ENCODE measurements around the gene PCSK6.

The PCSK6 gene

DNA sequence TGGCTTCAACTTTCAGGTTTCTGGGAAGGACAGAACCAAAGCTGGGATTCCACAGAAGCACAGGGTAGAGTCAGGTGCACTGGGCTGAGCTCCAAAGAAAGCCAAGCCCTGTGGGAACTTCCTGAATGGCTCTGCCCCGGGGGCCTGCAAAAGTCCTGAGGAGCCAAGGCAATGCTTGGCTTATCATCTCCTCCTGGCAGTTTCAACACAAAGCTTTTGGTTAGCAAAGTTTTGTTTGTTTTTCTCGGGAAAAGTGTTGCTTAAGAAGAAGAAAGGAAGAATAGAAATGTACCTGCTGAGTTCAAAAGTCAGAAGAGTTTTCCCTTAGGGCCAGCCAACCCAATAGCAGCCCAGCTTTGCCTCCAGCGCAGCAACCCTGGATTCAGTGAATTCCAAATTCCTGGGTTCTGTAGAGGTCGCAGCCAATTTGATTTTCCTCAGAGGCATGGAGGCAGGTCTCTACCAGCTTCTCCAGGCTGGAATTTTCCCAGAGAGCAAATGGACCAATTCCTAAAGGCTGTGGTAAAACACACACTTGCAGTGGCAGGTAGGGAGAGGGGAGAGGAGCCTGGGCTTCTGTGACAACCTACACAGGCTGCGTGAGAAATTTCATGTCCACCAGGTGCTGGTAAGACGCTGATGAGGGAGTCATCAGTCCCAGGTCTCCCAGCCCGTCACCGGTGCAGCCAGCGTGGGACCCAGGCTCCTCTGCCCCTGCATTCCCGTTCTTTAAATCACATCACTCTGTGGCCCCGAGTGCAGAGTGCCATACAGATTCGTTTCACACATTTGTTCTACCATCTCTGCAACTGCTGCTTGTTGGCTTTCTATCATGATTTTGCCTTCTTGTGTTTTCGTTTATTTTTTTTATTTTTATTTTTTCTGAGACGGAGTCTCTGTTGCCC, 140.2 kb downstream of the PCSK6 start:
- DNase-seq = no peak

DNA sequence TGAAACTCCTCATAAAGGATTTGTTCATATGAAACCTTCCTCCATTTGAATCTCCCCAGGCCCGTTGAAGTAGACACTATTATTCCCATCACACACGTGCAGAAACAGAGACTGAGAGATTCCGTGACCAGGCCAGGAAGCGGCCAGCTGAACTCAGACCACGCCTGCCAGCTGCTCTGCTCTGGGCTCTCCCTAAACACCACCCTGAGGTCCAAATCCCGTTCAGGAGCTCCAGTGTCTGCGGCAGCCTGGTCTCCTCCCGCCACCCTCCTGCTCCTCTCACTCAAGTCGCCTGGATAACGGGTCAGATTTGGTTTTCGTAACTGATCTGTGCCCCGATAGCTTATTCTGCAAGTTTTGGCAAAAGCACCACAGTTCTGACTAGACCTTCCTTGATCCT, 140.9 kb downstream of the PCSK6 start:
- DNase-seq = no peak

DNA sequence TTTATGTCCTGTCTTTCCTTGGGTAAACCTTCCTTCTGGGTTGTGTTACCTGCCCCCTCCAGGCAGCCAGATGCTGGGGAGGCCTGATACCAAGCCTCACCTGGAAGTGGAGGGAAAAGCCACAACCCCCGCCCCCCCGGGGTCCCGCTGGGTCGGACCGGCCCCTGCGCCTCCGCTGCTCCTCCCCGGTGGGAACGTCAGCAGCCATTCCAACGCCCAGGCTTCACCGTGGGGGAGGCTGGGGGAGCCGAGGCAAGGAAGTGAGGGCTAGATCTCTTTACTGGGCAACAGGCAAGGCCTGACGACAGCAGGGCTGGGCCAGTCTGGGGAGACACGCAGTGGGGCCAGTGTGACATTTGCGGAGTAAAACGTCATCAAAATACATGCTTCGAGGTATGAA, 141.5 kb downstream of the PCSK6 start:
- DNase-seq = no peak

DNA sequence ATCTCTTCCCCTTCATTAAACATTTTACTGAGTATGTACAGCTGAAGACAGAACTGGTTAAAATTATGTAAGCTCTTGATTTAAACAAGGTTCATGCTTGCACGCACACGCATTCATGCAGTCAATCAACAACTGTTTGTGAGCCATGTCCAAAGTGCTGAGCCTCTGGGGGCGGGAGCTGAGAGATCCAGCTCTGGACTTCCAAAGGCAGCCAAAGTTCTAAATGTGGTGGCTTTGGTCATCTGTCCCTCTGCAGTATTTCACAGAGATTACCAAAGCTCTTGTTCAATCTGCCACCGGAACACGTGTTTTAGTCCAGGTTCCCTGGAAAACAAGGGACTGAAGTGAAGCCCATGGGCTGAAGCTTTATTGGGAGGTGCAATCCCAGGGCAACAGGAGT, 142.1 kb downstream of the PCSK6 start:
- DNase-seq = no peak

DNA sequence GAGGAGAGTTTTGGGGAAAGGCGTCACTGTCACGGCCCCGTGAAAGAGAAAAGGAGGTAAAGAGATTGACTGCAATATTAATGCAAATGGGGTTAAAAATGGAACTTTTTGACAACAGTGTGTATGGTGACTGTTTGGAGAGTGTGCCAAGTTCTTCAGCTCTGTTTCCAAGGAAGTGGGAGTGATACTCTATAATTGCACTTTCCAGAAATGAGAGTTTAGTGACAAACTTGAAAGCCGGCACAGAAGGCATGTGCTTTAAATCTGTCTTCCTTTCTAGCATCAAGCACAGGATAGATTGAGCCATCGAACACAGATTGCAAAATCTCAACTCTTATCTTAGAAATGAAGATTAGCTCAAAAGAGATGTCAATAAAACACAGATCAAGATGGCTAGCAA, 142.6 kb downstream of the PCSK6 start:
- no peak for DNase-seq

DNA sequence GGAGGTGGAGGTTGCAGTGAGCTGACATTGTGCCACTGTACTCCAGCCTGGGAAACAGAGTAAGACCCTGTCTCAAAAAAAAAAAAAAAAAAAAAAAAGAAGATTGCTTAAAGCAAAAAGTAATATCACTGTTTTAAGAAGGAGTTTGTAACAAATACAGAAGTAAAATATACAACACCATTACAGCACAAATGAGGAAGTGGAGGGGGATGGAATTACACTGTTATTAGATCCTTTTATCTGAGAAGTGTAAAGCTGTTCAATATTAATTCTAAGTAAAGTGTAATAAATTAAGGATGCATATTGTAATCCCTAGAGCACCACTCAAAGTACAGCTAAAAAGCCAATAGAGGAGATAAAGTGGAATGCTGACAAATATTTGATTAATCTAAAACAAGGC, 147.5 kb downstream of the PCSK6 start:
- no peak for DNase-seq

DNA sequence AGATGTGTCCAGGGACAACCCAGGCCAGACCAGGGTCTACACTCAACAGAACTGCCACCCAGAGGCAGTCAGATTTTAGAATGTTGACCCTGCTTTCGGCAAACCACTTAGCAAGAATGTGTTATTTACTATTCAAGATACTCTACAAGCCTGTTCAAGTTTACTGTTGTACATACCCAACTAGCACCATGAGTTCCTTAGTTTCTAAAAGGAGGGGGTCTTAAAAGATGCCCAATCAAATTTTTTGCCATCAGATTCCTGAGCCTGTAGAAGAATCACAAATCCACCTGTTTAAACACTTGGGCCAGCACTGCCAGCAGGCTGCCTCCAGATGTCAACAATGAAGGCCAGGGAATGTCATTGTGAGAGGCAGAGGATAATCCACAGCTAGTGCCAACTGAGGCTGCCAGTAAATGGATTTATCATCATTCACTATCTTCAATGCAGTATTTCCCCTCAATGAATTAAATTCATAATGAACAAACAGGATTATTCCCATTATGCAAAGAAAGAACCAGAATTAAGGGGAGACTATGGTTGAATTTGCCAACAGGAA, 150.9 kb downstream of the PCSK6 start:
- no peak for DNase-seq

DNA sequence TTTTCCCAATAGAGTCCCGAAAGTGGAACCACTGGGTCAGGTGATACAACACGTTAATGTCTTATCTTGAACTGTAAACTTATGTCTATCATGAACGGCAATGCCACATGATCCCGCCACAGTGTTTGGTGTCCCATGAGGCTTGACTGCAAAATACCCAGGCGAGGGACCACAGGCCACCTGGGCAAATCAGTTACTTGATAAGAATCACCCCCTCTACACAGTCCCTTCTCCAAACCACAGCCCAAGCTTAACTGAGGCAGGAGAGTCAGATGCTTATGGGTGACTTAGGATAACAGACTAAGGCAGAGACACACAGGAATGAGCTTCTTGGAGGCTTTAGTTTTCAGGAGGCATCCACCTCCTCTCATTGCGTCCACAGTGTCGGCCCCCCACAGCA, 151.5 kb downstream of the PCSK6 start:
- DNase-seq = no peak

DNA sequence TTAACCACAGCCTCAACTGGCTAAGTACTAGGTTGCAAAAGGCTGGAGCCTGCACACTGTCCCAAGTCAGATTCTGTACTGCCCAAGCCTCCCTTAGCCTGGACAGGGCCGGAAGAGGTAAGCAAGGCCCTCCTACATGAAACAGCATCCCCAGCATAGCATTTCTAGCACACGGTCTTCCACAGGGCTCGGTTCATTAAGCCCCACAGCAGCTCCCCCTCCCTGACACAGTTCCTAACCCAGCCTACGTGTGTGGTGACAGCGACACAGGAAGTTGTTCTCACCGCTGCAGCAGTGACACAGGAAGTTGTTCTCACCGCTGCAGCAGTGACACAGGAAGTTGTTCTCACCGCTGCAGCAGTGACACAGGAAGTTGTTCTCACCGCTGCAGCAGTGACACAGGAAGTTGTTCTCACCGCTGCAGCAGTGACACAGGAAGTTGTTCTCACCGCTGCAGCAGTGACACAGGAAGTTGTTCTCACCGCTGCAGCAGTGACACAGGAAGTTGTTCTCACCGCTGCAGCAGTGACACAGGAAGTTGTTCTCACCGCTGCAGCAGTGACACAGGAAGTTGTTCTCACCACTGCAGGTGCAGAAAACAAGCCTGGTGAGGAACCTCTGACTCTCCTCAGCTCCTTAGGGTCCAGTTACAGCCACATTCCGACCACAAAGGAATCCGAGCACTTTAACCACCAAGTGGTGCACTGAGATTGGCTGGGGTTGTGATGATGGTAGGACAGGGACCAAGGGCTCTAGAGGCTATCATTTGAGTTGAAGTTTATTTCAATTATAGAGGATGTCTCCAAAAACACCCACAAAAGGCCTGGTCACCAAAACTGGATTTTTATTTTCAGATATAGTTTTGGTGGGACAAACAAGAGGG, 155.4 kb downstream of the PCSK6 start:
- DNase-seq = peak; percentile 70

DNA sequence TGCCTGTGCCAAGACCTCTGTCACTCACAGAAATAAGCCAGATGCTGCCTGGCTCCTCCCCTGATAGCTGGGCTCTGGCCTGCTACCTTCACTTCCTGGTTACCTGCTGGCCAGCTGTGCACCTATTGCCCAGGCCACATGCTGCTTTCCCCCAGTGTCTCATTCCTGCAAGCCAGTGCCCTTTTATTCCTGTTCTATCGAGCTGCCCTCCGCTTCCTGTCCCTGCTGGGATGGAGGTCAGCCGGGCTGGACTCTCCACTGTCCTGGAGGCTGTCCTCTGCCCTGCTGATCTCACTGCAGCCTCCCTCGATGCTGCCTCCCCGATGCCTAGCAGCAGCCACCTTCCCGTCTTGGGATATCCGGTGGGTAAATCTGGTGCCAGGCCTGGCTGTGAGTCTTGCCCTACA, 157.4 kb downstream of the PCSK6 start:
- peak; percentile 41 for DNase-seq

DNA sequence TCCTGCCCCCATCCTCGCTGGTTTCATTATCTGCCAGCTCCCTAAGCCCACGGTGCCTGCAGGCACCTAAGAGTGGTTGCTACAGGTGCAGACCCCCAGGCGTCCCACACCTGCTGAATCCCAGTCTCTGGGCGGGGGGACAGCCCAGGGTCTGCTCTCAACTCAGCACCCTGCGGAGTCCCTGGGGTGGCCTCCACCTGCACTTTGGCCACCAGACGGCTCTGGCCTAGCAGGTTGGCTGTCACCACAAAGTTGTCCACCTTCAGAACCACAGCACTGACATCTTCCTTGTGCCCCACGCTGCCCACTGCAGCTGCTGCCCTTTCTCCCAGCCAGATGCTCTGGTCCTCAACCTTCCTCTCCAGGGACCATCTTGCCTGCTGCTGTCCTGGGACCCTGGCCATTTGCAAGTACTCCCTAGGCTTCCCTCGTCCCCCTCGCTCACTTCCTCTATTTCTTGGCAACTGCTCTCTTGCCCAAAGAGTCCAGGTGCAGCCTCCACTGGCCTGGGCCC, 159.6 kb downstream of the PCSK6 start:
- DNase-seq = peak; percentile 34

DNA sequence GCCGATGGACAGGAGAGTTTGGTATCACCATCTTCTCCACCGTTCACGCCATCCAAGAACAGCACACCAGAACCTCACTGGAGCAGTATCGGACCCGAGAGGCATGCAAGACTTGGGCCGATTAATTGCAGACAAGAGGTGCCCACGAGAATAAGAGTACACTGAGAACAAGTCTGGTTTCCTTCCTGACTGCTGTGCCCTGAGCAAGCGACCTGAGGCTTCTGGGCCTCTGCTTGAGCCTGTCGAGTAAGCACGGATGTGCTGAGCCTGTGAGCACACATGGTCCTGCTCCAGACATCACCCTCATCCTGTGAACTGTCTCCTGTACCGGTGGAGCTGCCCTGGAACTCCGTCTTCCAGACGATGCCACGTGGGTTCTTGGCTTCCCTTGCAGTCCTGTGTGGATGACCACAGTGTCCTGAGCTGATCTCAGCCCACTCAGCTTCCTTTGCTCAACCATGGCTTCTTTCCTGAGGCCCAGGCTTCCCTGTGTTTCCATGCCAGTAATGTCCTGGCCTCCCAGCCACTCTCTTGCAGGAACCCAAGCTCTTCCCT, 160.1 kb downstream of the PCSK6 start:
- peak; percentile 37 for DNase-seq

DNA sequence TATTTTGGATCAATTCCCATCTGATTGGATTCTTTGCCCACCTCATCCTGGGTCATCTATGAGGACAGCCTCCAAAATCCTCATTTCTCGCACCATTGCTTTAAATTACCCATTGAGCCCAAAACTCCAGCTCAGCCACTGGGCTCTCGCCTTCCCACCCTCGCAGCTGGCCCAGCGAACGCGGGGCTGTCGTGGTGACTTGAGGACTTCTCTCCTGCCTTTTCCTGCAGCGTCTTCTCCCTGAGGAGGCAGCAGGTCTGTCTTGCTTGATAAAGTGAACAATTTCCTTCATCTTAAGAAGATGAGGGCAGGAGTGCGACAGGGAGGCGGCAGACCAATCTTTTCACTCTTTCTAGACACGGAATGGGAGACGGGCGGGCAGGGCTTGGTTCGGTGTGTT, 161.5 kb downstream of the PCSK6 start:
- no peak for DNase-seq

DNA sequence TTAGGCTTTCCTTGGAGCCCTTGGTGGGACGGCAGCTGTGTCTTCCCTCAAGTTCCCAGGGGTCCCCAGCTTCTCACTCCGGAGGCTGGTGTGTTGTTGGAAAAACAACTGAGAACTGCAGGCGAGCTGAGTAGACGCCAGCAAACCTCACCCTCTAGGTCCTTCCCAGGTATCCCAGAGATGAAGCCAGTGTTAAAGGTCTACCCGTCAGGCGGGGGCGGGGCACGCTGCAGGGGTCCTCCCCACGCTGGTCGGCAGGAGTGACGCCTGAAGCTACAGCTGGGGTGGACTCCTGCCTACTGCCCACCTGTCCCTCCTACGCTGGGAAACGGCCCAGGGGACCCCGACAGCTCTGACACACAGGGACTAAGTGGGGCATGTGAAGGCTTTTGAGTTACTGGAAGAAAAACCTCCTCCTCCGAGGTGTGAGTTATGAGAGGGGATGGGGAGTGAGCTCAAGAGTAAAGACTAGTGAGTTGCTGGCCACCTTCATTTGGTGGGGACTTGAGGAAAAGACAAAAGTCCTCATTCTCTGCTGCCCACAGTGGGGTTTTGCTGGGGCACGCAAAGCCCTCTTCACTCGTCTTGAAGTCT, 162.3 kb downstream of the PCSK6 start:
- DNase-seq = no peak

DNA sequence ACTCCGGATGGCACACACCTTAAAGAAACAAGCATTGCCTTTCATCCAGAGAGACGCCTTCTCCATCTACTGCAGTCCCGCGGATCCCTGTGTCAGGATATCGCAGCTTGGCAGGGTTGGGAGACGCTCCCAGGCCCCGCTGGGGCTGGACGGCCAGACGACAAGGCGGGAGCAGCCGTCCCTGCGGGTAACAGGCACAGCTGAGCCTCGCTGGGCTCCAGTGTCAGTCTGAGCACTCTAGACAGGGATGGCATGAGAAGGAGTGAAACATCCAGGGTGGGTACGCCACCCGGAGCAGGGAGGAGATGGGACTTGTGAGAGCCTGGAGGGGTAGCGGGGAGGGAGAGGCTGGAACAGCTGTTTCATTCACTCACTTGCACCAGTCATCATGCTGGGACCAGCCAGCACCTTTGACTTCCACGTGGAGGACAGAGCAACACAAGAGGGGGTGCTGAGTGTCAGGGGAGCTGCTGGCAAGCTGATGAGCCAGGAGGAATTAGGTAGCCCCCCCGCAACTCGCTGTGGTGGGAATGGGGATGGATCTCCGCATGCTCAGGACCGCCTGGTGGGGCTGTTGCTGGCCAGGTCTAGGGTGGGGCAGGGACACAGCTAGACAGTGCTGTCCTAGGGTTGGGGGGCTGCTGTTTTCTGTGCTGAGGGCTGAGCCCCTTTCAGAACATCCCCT, 162.9 kb downstream of the PCSK6 start:
- DNase-seq = no peak

DNA sequence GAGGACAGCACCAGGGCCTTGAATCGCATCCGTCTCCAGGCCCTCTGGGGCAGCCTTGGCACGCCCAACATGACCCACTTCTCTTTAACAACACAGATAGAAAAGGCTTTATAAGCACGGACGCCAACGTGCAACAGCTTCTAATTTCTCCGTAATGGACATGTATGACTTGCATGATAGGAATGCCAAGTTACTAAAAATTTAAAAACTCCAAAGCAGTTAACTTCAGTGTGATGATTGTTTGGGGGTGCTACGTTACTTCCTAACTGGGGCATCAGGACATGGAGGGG, 163.5 kb downstream of the PCSK6 start:
- no peak for DNase-seq

DNA sequence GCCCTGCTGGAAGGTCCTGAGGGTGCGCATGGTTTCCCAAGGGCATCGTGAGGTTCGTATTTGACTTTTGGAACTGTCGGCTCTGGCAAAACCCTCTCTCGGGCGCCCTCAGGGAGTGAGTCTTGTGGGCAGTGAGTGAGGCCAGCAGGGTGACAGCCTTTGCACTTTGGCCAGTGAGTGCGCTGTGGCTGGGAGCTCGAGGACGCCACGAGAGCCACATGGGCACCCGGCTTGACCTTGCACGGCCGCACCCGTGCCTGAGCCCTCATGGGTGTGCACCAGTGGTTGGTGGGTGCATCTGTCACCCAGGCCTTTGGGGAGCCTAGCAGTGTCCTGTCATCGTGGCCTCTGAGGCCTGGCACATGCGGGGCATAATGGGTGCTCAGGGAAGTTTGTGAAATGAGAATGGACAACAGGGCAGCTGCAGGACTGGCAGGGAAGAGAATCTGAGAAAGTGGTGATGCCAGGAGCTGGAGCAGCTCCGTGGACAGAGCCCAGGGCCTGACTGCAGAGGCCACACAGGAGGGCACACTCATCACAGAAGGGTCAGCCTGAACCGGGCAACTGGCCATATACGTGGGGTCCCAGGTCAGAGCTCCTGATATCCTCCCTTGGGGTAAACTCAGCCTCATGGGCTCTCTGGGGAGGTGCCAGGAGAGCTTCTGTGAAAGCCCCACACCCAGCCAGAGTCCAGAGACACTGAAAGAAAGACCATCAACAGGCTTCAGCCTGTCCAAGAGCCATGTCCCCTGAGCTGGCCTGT, 164.1 kb downstream of the PCSK6 start:
- no peak for DNase-seq

DNA sequence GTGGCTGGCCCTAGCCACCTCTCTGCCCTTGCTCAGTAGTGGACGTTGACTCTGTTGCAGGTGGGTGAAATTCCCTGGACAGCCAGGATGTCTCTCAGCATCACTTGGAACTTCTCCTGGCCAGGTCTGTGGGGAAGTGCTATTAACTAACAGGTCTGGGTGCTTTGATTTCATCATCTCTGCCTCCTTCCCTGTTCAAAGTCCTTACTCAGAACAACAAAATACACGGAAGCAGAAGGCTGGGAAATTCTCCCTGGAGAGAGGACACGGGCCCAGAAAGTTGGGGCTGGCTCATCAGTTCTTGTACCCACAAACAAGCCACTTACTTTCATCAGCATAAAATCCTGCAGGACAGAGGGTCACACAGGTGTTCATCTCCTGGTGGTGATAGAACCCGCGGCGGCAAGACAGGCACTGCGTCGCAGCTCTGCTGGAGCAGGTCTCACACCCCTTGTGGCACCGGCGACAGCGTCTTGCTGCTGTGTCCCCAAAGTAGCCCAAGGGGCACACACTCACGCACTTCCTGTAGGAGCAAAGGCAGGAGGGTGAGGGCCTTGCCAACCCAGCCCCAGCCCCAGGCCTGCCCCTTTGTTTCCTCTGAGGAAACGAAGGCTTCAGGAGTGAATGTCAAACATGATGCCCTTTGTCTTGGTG, 164.9 kb downstream of the PCSK6 start:
- DNase-seq = no peak

DNA sequence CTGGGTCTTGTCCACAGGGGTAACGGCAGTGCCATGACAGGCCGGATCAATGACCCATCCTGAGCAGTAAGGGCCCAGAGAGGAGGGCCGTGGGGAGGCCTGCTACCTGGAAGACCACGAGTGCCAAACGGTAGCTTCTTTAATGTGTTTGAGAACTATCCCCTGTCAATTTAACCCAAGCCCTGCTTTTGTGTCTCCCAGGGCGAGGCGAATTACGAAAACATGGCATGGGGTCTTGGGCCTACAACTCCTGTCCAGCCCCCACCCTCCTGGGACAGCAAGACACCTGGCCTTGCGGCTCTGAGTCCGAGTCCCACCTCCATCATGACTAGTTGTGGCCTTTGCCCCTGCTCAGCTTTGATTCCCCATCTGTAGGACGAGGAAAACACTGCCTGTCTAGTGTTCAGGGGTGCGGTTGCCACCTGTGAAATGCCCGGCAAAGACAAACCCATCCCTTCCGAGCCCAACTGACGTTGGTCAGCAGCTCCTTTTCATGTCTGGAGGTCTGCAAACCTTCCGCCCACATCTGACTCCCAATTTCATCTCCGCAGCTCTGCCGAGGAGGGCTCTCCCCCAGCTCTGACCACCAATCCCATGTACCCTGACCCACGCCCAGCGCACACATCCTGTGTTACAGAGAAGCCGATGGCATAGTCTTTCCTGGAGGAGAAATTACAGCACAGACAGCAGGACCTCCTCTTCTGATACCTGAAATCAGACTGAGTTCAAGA, 165.5 kb downstream of the PCSK6 start:
- no peak for DNase-seq

DNA sequence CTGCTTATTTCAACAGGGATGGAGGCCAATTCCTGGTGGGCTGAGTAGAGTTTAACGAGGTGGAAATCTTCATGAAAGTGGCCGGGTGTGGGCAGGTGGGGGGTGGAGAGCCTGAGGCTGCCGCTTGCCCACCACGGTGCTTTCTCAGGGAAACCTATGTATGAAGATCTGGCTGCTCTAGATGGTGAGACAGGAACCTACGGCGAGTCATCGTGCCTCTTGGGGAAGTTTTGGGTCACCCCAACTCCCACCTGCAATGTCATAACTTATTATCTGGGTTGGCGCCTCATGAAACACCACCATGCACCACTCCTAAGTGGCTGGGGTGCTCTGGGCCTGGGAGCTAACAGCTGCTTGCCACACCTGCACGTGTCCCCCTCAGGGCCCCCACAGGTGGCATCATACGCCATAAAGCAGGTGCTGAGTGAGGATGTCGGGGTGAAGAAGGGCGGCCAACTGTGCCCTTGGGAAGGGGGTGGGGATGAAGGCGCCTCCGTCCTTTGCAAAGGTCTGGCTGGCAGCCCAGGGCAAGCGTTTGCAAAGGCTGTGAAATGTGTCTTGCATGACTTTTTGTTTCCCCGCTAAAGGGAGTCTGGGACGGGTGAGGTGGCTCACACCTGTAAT, 166.5 kb downstream of the PCSK6 start:
- DNase-seq = no peak
